HepG2 (cell line): ENCODE measurements around the gene AMZ2. TPM values are rescaled to one million over a fixed set of nuclear protein-coding genes. Genes with fewer than 3 reads are reported as not detected.

Experiments
- ARID4A ChIP-seq: sonication (generic); formaldehyde crosslinking; IDR thresholded peaks from 2 replicates; pipeline ENCODE4 v1.5.0; 2020; ENCODE audit warnings: mild to moderate bottlenecking, missing genetic modification reagents, borderline replicate concordance
- FOXK2 ChIP-seq: fragments of 450-650 bp; IDR thresholded peaks from 2 replicates; pipeline ENCODE4 v1.6.1; 2016
- IRF2 ChIP-seq: IDR thresholded peaks from 2 replicates; pipeline ENCODE4 v1.6.1; 2018; ENCODE audit warnings: missing genetic modification reagents, missing compliant biosample characterization
- MLX ChIP-seq: IDR thresholded peaks from 2 replicates; pipeline ENCODE4 v1.6.1; 2016
- NCOA2 ChIP-seq: sonication (generic); formaldehyde crosslinking; IDR thresholded peaks from 2 replicates; pipeline ENCODE4 v1.8.0; 2022; ENCODE audit warnings: inconsistent platforms
- SKI ChIP-seq: fragments of 450-650 bp; IDR thresholded peaks from one replicate; pipeline ENCODE4 v1.6.1; 2018; ENCODE audit warnings: mild to moderate bottlenecking; ENCODE audit not compliant: partially characterized antibody
- SOX5 ChIP-seq: IDR thresholded peaks from 2 replicates; pipeline ENCODE4 v1.6.1; 2016; ENCODE audit warnings: borderline replicate concordance
- THAP11 ChIP-seq: IDR thresholded peaks from 2 replicates; pipeline ENCODE4 v1.6.1; 2016; ENCODE audit warnings: missing biosample characterization, missing genetic modification reagents
- UBTF ChIP-seq: sonication (generic); formaldehyde crosslinking; IDR thresholded peaks from 2 replicates; pipeline ENCODE4 v1.4.0; 2020; ENCODE audit warnings: mild to moderate bottlenecking, missing genetic modification reagents
- ZFP36 ChIP-seq: fragments of 150-350 bp; IDR thresholded peaks from 2 replicates; pipeline ENCODE4 v1.6.1; 2018; ENCODE audit warnings: borderline replicate concordance, low read length, low read depth; ENCODE audit not compliant: partially characterized antibody
- ZNF329 ChIP-seq: sonication (generic); formaldehyde crosslinking; IDR thresholded peaks from 2 replicates; pipeline ENCODE4 v1.9.0; 2021; ENCODE audit warnings: low read depth, mild to moderate bottlenecking, missing genetic modification reagents
- ZNF777 ChIP-seq: sonication (generic); formaldehyde crosslinking; IDR thresholded peaks from 2 replicates; pipeline ENCODE4 v1.4.0; 2020; ENCODE audit warnings: missing genetic modification reagents
- ZSCAN25 ChIP-seq: sonication (generic); formaldehyde crosslinking; IDR thresholded peaks from 2 replicates; pipeline ENCODE4 v1.8.0; 2022; ENCODE audit warnings: mild to moderate bottlenecking, missing genetic modification reagents
- polyA plus RNA-seq, 8 experiments: library from polyadenylated mRNA; depleted of rRNA in 3 of 8; stranded (reverse) in 7 of 8; unstranded in 1 of 8; fragments of >200 nt; fragmentation: Illumina TruSeq in 4 of 8; extraction: Trizol in 4 of 8; gene quantifications; 2 replicates each; pipeline versions ENCODE4 v1.2.1 to v1.2.3, GENCODE V29; 2011 to 2016; ENCODE audit warnings: low read depth in 4 of 8, missing spikeins in 1 of 8, mixed read lengths in 1 of 8; ENCODE audit not compliant: insufficient read depth in 1 of 8
- total RNA-seq, 5 experiments: library from RNA; depleted of rRNA; stranded (reverse); fragments of >200 nt; fragmentation: Illumina TruSeq; extraction: Trizol; gene quantifications; 2 replicates each; pipeline ENCODE4 v1.2.3, GENCODE V29; 2016; ENCODE audit warnings: low read depth in 1 of 5
- TF ChIP-seq, protein P1 (sequence below), 2 experiments: fragments of 450-650 bp in 1 of 2; sonication (generic) in 1 of 2; formaldehyde crosslinking; IDR thresholded peaks; 2 replicates each; pipeline versions ENCODE4 v1.5.0 to v1.8.0; 2020 to 2022; ENCODE audit warnings: mild to moderate bottlenecking in 1 of 2, missing genetic modification reagents in 1 of 2
- TF ChIP-seq, protein P2 (sequence below): IDR thresholded peaks from 2 replicates; pipeline ENCODE4 v1.6.1; 2016; ENCODE audit warnings: mild to moderate bottlenecking, missing biosample characterization, missing genetic modification reagents
- TF ChIP-seq, protein P3 (sequence below): sonication (generic); formaldehyde crosslinking; IDR thresholded peaks from 2 replicates; pipeline ENCODE4 v1.4.0; 2020; ENCODE audit warnings: low read depth, missing genetic modification reagents

AMZ2 gene
- total and polyA plus RNA-seq, 2 of the 13 experiments (the other 11 are each of a cell fraction or from before 2014, with no cell fraction given), result 86.9 to 90.2 TPM

- peak; percentile 77; the same call in 1 of the 2 replicates for TF ChIP-seq ARID4A (CRISPR knock-in tag)
- TF ChIP-seq ZNF329, result no peak; the same call in 1 of the 2 replicates
- TF ChIP-seq SOX5 (CRISPR knock-in tag), result peak; percentile 42; the same call in 1 of the 2 replicates
- TF ChIP-seq, protein P1, sequence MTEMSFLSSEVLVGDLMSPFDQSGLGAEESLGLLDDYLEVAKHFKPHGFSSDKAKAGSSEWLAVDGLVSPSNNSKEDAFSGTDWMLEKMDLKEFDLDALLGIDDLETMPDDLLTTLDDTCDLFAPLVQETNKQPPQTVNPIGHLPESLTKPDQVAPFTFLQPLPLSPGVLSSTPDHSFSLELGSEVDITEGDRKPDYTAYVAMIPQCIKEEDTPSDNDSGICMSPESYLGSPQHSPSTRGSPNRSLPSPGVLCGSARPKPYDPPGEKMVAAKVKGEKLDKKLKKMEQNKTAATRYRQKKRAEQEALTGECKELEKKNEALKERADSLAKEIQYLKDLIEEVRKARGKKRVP (CRISPR knock-in tag; IDR thresholded peaks at IDR 0.05), result peak in 1 of 2 experiments; percentile 52; a peak in 1 of 4 replicates
- TF ChIP-seq NCOA2, result 0 out of 2 replicates have a peak, but pooled peaks have one; percentile 22
- no peak for TF ChIP-seq SKI
- peak; percentile 42; the same call in 1 of the 2 replicates for TF ChIP-seq THAP11
- 0 out of 2 replicates have a peak, but pooled peaks have one; percentile 61 for TF ChIP-seq MLX (CRISPR knock-in tag)
- TF ChIP-seq ZFP36, result no peak
- TF ChIP-seq, protein P2, sequence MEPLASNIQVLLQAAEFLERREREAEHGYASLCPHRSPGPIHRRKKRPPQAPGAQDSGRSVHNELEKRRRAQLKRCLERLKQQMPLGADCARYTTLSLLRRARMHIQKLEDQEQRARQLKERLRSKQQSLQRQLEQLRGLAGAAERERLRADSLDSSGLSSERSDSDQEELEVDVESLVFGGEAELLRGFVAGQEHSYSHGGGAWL (CRISPR knock-in tag), result 0 out of 2 replicates have a peak, but pooled peaks have one; percentile 18
- TF ChIP-seq, protein P3, sequence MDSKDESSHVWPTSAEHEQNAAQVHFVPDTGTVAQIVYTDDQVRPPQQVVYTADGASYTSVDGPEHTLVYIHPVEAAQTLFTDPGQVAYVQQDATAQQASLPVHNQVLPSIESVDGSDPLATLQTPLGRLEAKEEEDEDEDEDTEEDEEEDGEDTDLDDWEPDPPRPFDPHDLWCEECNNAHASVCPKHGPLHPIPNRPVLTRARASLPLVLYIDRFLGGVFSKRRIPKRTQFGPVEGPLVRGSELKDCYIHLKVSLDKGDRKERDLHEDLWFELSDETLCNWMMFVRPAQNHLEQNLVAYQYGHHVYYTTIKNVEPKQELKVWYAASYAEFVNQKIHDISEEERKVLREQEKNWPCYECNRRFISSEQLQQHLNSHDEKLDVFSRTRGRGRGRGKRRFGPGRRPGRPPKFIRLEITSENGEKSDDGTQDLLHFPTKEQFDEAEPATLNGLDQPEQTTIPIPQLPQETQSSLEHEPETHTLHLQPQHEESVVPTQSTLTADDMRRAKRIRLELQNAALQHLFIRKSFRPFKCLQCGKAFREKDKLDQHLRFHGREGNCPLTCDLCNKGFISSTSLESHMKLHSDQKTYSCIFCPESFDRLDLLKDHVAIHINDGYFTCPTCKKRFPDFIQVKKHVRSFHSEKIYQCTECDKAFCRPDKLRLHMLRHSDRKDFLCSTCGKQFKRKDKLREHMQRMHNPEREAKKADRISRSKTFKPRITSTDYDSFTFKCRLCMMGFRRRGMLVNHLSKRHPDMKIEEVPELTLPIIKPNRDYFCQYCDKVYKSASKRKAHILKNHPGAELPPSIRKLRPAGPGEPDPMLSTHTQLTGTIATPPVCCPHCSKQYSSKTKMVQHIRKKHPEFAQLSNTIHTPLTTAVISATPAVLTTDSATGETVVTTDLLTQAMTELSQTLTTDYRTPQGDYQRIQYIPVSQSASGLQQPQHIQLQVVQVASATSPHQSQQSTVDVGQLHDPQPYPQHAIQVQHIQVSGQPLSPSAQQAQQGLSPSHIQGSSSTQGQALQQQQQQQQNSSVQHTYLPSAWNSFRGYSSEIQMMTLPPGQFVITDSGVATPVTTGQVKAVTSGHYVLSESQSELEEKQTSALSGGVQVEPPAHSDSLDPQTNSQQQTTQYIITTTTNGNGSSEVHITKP (CRISPR knock-in tag), result 0 out of 2 replicates have a peak, but pooled peaks have one; percentile 58
- TF ChIP-seq ZNF777 (CRISPR knock-in tag), result peak; percentile 80
- TF ChIP-seq UBTF (CRISPR knock-in tag), result peak; percentile 80
- 0 out of 2 replicates have a peak, but pooled peaks have one; percentile 53 for TF ChIP-seq ZSCAN25 (CRISPR knock-in tag)
- TF ChIP-seq IRF2 (CRISPR knock-in tag), result peak; percentile 60
- no peak for TF ChIP-seq FOXK2
Measured at GRCh38 chr17:68200689-68201417, 47.0 kb upstream of the AMZ2 start (continued).
